Stomach (tissue), 4 donors: ENCODE data around the gene PRKCB.

ENCODE experiments used
- POLR2A ChIP-seq, 4 donors: fragments of 450-650 bp; IDR thresholded peaks; one replicate each; pipeline ENCODE4 v1.6.1; 2016; ENCODE audit warnings: antibody characterized with exemption in 4 of 4, control low read depth in 2 of 4, mild to moderate bottlenecking in 1 of 4, moderate library complexity in 1 of 4
- TF ChIP-seq, protein P1 (sequence below), 7 experiments: fragments of 450-650 bp in 4 of 7; fragments of 200-600 bp in 3 of 7; sonication (generic) in 3 of 7; IDR thresholded peaks; one replicate each; pipeline ENCODE4 v1.5.1; 2016 to 2019; ENCODE audit warnings: antibody characterized with exemption in 7 of 7, control low read depth in 2 of 7, mild to moderate bottlenecking in 1 of 7

DNA sequence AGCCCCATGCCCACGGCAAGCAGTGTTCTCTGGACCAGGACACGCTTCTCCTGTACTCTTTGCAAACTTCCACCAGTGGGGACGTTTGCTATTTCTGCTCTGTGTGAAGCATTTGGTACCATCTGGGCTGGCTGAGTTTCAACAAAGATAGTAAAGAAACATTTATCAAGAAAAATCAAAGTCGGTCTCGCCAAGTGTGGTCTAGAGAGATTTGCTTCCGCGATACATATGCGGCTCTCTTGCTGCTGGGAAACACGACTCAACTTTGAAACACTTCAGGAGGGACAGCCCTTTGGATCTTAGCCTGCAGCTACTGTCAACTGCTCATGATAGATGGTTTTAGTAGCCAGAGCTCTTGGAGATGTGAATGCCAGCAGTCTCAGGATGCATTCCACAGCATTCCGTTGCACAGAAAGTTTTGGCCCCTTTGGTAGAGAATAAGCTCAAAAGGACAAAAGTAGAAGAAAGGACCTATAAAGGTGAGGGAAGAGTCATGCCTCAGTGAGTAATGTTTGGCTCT is 252.2 kb downstream of the PRKCB start:
- TF ChIP-seq, protein P1, sequence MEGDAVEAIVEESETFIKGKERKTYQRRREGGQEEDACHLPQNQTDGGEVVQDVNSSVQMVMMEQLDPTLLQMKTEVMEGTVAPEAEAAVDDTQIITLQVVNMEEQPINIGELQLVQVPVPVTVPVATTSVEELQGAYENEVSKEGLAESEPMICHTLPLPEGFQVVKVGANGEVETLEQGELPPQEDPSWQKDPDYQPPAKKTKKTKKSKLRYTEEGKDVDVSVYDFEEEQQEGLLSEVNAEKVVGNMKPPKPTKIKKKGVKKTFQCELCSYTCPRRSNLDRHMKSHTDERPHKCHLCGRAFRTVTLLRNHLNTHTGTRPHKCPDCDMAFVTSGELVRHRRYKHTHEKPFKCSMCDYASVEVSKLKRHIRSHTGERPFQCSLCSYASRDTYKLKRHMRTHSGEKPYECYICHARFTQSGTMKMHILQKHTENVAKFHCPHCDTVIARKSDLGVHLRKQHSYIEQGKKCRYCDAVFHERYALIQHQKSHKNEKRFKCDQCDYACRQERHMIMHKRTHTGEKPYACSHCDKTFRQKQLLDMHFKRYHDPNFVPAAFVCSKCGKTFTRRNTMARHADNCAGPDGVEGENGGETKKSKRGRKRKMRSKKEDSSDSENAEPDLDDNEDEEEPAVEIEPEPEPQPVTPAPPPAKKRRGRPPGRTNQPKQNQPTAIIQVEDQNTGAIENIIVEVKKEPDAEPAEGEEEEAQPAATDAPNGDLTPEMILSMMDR (IDR thresholded peaks at IDR 0.05): no peak
- TF ChIP-seq POLR2A (IDR thresholded peaks at IDR 0.05): no peak
